Parathyroid adenoma (tissue), 2 donors: ENCODE data around the gene FARSA.

Experiments used
- H2AFZ ChIP-seq: fragments of 300-600 bp; sonication (generic); one replicate; pipeline ENCODE4 v1.7.0; 2017; ENCODE audit warnings: antibody characterized with exemption, mild to moderate bottlenecking
- H3K27ac ChIP-seq: fragments of 300-600 bp; sonication (generic); one replicate; pipeline ENCODE4 v1.7.0; 2017
- H3K27me3 ChIP-seq: fragments of 300-600 bp; sonication (generic); one replicate; pipeline ENCODE4 v1.7.0; 2017; ENCODE audit warnings: low read length; ENCODE audit not compliant: control insufficient read depth, insufficient read depth
- H3K36me3 ChIP-seq: fragments of 300-600 bp; sonication (generic); one replicate; pipeline ENCODE4 v1.7.0; 2017; ENCODE audit warnings: low read length; ENCODE audit not compliant: control insufficient read depth, insufficient read depth
- H3K4me1 ChIP-seq: fragments of 300-600 bp; sonication (generic); one replicate; pipeline ENCODE4 v1.7.0; 2017; ENCODE audit warnings: control low read depth
- H3K4me2 ChIP-seq: fragments of 300-600 bp; sonication (generic); one replicate; pipeline ENCODE4 v1.7.0; 2017; ENCODE audit warnings: low read length
- H3K4me3 ChIP-seq: fragments of 300-600 bp; sonication (generic); one replicate; pipeline ENCODE4 v1.7.0; 2017; ENCODE audit warnings: low read depth, low read length
- H3K79me2 ChIP-seq: fragments of 300-600 bp; sonication (generic); one replicate; pipeline ENCODE4 v1.7.0; 2017; ENCODE audit warnings: control low read depth
- H3K9ac ChIP-seq: fragments of 300-600 bp; sonication (generic); one replicate; pipeline ENCODE4 v1.7.0; 2017; ENCODE audit warnings: mild to moderate bottlenecking
- H3K9me3 ChIP-seq: fragments of 300-600 bp; sonication (generic); one replicate; pipeline ENCODE4 v1.7.0; 2017; ENCODE audit warnings: low read length; ENCODE audit not compliant: control insufficient read depth
- CTCF ChIP-seq: fragments of 300-600 bp; sonication (generic); IDR thresholded peaks from one replicate; pipeline ENCODE4 v1.7.0; 2017; ENCODE audit warnings: antibody characterized with exemption, mild to moderate bottlenecking
- donor health status: primary hyperparathyroidism.

Gene FARSA

GRCh38 chr19:12946092-12946721, 12.7 kb upstream of the FARSA start:
- Histone ChIP-seq H3K27ac (peak overlapping the region; percentile 80), H3K4me1 (peaks cover 7% of the 10 kb centered on the region), H3K9me3 (no peaks in the 10 kb centered on the region), H3K36me3 (no peaks in the 10 kb centered on the region), H3K4me2 (peak overlapping the region; percentile 94), H3K4me3 (peak overlapping the region; percentile 93), H2AFZ (peak overlapping the region; percentile 53), H3K79me2 (peaks cover 20% of the 10 kb centered on the region), H3K9ac (peak overlapping the region; percentile 62), H3K27me3 (no peaks in the 10 kb centered on the region)
- peak; percentile 5 for TF ChIP-seq CTCF

- Histone ChIP-seq H3K4me1 (peaks cover 8% of the 10 kb centered on the region), H2AFZ (peak within 1 kb of the TSS; percentile 63), H3K9me3 (no peaks in the 10 kb centered on the region), H3K27me3 (no peaks in the 10 kb centered on the region), H3K4me2 (peak within 1 kb of the TSS; percentile 94), H3K9ac (peak within 1 kb of the TSS; percentile 62), H3K36me3 (no peaks in the 10 kb centered on the region), H3K79me2 (peaks cover 24% of the 10 kb centered on the region), H3K4me3 (peak within 1 kb of the TSS; percentile 93), H3K27ac (peak within 1 kb of the TSS; percentile 80)
- no peak for TF ChIP-seq CTCF
Observed at GRCh38 chr19:12945479-12946091, 12.1 kb upstream of the FARSA start, which contains the start of gene RAD23A. RAD23A (plus strand) TSS chr19:12945862; CDS start chr19:12945949, 87 bp downstream.

GRCh38 chr19:12944104-12944674, 10.7 kb upstream of the FARSA start:
- Histone ChIP-seq H3K79me2 (peaks cover 36% of the 10 kb centered on the region), H3K9ac (no peak overlapping the region), H3K4me1 (peaks cover 19% of the 10 kb centered on the region), H3K4me2 (no peak overlapping the region), H3K4me3 (no peak overlapping the region), H3K27ac (no peak overlapping the region), H3K36me3 (no peaks in the 10 kb centered on the region), H3K9me3 (no peaks in the 10 kb centered on the region), H2AFZ (no peak overlapping the region), H3K27me3 (no peaks in the 10 kb centered on the region)
- no peak for TF ChIP-seq CTCF

GRCh38 chr19:12943437-12944044, 10.0 kb upstream of the FARSA start:
- peaks cover 19% of the 10 kb centered on the region for H3K4me1 ChIP-seq
- H3K27me3 ChIP-seq, result no peaks in the 10 kb centered on the region
- no peak overlapping the region for H3K9ac ChIP-seq
- peaks cover 40% of the 10 kb centered on the region for H3K79me2 ChIP-seq
- H3K9me3 ChIP-seq, result no peaks in the 10 kb centered on the region
- no peak overlapping the region for H3K4me3 ChIP-seq
- H3K27ac ChIP-seq, result no peak overlapping the region
- H2AFZ ChIP-seq, result no peak overlapping the region
- no peak overlapping the region for H3K4me2 ChIP-seq
- TF ChIP-seq CTCF, result no peak
- no peaks in the 10 kb centered on the region for H3K36me3 ChIP-seq
